ENCODE results near the gene GAL3ST3.
"Not testable (repeated sequence)": the region's sequence is repeated elsewhere in the genome, so short reads cannot be mapped to it uniquely, and the experiment has no call there.

Gene GAL3ST3

DNA sequence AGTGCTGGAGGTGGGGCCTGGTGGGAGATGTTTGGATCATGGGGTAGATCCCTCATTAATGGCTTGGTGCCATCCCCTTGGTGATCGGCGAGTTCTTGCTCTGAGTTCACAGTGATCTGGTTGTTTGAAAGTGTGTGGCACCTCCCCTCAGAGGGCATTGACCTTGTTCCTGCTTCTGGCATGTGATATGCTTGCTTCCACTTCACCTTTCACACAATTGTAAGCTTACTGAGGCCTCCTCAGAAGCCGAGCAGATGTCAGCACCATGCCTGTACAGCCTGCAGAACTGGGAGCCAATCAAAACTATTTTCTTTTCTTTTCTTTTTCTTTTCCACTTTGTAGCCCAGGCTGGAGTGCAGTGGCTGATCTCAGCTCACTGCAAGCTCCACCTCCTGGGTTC is 11.6 kb downstream of the GAL3ST3 start:
- Mint-ChIP-seq H3K36me3 (ENCODE audit: low read depth) (no peaks in the 10 kb centered on the region), H3K9me3 (peaks cover 11% of the 10 kb centered on the region), H3K27me3 (ENCODE audit: low read depth) (peaks cover 7% of the 10 kb centered on the region), H3K4me1 (no peaks in the 10 kb centered on the region), H3K27ac (no peak overlapping the region), H3K4me3 (no peak overlapping the region)
- TF ChIP-seq, protein P1, sequence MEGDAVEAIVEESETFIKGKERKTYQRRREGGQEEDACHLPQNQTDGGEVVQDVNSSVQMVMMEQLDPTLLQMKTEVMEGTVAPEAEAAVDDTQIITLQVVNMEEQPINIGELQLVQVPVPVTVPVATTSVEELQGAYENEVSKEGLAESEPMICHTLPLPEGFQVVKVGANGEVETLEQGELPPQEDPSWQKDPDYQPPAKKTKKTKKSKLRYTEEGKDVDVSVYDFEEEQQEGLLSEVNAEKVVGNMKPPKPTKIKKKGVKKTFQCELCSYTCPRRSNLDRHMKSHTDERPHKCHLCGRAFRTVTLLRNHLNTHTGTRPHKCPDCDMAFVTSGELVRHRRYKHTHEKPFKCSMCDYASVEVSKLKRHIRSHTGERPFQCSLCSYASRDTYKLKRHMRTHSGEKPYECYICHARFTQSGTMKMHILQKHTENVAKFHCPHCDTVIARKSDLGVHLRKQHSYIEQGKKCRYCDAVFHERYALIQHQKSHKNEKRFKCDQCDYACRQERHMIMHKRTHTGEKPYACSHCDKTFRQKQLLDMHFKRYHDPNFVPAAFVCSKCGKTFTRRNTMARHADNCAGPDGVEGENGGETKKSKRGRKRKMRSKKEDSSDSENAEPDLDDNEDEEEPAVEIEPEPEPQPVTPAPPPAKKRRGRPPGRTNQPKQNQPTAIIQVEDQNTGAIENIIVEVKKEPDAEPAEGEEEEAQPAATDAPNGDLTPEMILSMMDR (IDR thresholded peaks at IDR 0.05; ENCODE audit: unreplicated experiment in 3 of 3) = no peak

DNA sequence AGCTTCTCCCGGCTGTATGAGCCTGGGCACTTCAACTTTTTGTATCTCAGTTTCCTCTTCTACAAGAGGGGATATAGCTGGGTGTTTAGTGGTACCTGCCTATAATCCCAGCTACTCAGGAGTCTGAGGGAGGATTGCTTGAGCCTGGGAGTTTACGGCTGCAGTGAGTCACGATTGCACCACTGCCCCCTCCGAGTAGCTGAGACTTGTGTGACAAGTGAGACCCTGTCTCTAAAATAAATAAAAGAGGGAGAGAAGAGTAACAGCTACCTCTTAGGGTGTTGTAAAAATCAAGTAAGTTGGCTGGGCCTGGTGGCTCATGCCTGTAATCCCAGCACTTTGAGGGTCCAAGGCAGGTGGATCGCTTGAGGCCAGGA is 12.6 kb downstream of the GAL3ST3 start:
- TF ChIP-seq, protein P1 (IDR thresholded peaks at IDR 0.05; ENCODE audit: unreplicated experiment in 3 of 3) = no peak
- H3K27ac Mint-ChIP-seq = no peak overlapping the region

DNA sequence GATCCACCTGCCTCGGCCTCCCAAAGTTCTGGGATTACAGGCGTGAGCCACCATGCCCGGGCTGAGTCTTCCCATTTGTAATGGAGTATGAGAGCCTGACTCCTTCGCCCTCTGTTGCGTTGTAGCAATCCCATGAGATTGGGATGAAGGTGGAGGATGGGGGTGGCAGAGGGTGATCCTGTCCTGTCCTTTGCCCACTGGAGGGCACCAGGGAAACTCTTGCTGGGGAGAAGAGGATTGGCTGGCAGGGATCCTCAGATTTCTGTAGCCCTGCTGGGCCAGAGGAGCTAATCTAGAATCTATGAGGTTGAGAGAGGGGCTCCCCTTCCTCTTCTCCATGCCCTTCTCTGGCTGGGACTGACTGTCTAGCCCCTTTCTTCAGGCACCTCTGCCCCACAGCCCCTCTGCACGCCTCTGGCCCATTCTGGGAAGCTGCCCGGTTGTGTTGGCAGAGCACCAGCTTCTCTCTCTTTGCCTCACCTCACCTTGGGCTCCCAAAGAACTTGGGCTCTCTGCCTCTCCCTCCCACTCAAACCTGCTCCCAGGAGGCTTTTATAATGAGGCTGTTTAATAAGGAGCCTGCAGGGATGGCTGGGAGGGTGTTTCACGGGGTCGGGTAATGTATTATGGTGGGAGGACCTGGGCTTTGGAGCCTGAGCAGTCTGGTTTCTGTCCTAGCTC is 13.2 kb downstream of the GAL3ST3 start:
- Mint-ChIP-seq H3K9me3 (peaks cover 11% of the 10 kb centered on the region), H3K4me1 (no peaks in the 10 kb centered on the region), H3K36me3 (ENCODE audit: low read depth) (no peaks in the 10 kb centered on the region), H3K27ac (no peak overlapping the region), H3K27me3 (ENCODE audit: low read depth) (peaks cover 10% of the 10 kb centered on the region), H3K4me3 (no peak overlapping the region)
- TF ChIP-seq, protein P1 (IDR thresholded peaks at IDR 0.05; ENCODE audit: unreplicated experiment in 3 of 3) = no peak

More for the DNA sequence above, 12.6 kb downstream of the GAL3ST3 start:
- H3K4me3 Mint-ChIP-seq = no peak overlapping the region
- H3K27me3 Mint-ChIP-seq (ENCODE audit: low read depth) = peaks cover 7% of the 10 kb centered on the region
- H3K4me1 Mint-ChIP-seq = no peaks in the 10 kb centered on the region
- peaks cover 11% of the 10 kb centered on the region for H3K9me3 Mint-ChIP-seq
- no peaks in the 10 kb centered on the region for H3K36me3 Mint-ChIP-seq (ENCODE audit: low read depth)

DNA sequence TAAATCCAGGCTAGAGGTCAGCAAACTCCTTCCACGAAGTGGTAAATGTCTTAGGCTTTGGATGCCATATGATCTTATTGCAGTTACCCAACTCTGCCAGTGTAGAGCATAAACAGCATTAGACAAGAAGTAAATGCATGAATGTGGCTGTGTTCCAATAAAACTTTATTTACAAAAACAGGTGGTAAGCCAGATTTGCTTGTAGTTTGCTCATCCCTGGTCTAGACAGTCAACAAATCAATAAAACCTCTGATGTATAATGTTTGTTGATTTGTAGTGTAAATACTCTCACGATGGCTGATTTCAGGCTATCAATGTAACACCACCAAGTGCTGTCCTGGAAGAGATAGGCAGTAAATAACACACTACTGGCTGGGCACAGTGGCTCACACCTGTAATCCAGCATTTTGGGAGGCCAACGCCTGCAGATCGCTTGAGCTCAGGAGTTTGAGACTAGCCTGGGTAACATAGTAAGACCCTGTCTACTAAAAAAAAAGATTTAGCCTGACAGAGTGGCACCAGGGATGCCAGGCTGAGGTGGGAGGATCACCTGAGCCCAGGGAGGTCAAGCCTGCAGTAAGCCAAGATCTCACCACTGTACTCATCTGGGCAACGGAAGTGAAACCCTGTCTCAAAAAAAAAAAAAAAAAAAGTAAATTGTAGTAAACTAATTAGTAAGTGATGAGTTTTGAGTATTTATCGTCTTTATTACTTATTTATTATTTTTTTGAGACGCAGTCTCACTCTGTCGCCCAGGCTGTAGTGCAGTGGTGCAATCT is 15.8 kb downstream of the GAL3ST3 start:
- no peak overlapping the region for H3K27ac Mint-ChIP-seq
- peaks cover 16% of the 10 kb centered on the region for H3K27me3 Mint-ChIP-seq (ENCODE audit: low read depth)
- H3K4me1 Mint-ChIP-seq = no peaks in the 10 kb centered on the region
- TF ChIP-seq, protein P1 (IDR thresholded peaks at IDR 0.05; ENCODE audit: unreplicated experiment in 3 of 3) = no peak
- no peaks in the 10 kb centered on the region for H3K36me3 Mint-ChIP-seq (ENCODE audit: low read depth)
- H3K9me3 Mint-ChIP-seq = peaks cover 11% of the 10 kb centered on the region
- H3K4me3 Mint-ChIP-seq = no peak overlapping the region

DNA sequence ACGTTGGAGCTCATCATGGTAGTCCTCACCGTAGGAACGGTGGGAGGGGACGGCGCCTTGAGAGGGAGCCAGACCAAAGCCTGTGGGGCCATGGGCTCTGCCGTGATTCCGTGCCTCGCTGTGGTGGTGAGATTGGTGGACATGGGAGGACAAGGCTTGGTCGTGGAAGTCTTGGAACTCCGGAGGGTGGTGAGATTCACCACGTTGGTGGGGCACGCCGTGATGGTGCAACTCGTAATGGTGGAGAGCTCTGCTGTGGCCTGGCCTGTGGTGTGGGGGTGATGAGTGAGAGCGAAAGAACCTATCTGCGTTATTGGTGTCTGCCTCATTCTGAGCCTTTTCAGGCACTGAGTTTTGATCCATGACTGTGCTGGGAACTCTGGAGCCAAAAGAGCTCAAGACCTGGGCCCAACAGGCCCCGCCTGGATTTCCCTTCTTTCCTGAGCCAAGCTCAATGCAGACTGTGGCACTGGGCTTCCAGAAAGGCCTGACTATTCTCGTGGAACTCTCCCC is 22.9 kb downstream of the GAL3ST3 start, which contains the start of gene CATSPER1:
TSS of gene CATSPER1 (minus strand) at position 463 of the 513 bp plus-strand sequence. CDS start at position 363, 100 bp downstream.
- Mint-ChIP-seq H3K27ac (no peak within 1 kb of the TSS), H3K36me3 (ENCODE audit: low read depth) (no peaks in the 10 kb centered on the region), H3K27me3 (ENCODE audit: low read depth) (peaks cover 35% of the 10 kb centered on the region), H3K4me1 (no peaks in the 10 kb centered on the region), H3K4me3 (no peak within 1 kb of the TSS), H3K9me3 (no peaks in the 10 kb centered on the region)
- TF ChIP-seq, protein P1 (IDR thresholded peaks at IDR 0.05; ENCODE audit: unreplicated experiment in 3 of 3) = no peak

DNA sequence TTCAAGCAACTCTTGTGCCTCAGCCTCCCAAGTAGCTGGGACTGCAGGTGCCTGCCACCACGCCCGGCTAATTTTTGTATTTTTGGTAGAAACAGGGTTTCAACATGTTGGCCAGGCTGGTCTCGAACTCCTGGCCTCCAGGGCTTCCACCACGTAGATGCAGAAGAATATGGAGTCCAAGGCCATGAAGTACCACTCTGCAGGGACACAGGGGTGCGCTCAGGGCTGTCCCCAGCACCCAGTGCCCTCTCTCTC is 25.8 kb downstream of the GAL3ST3 start:
- not testable (repeated sequence) for H3K4me3 Mint-ChIP-seq; H3K36me3 Mint-ChIP-seq (ENCODE audit: low read depth); H3K4me1 Mint-ChIP-seq; H3K27ac Mint-ChIP-seq; H3K9me3 Mint-ChIP-seq
- H3K27me3 Mint-ChIP-seq (ENCODE audit: low read depth) = peaks cover 28% of the 10 kb centered on the region
